Bronchial epithelial cell (primary cell): Measurements from ENCODE around the gene DISC1. TPM values are rescaled to one million over a fixed set of nuclear protein-coding genes. Genes with fewer than 3 reads are reported as not detected.
"Not testable (repeated sequence)": the region's sequence is repeated elsewhere in the genome, so short reads cannot be mapped to it uniquely, and the experiment has no call there.

Source experiments
- DNase-seq: peaks from one replicate; pipeline ENCODE4 v3.0.0-alpha.2; 2010; ENCODE audit warnings: low read depth
- FAIRE-seq: peaks from 2 replicates; lab custom pipeline; 2011; peaks lifted over from hg19 to GRCh38; lab: Jason Lieb, UNC
- H3K27me3 ChIP-seq: 2 replicates; pipeline ENCODE4 v1.5.1; 2011; ENCODE audit warnings: low read length; ENCODE audit not compliant: control insufficient read depth, insufficient read depth
- H3K36me3 ChIP-seq: 2 replicates; pipeline ENCODE4 v1.5.1; 2011; ENCODE audit warnings: low read length; ENCODE audit not compliant: control insufficient read depth, insufficient read depth
- H3K4me3 ChIP-seq: 2 replicates; pipeline ENCODE4 v1.5.1; 2011; ENCODE audit warnings: mild to moderate bottlenecking, low read depth, low read length, control low read depth
- CTCF ChIP-seq: IDR thresholded peaks from 2 replicates; pipeline ENCODE4 v1.5.1; 2011; ENCODE audit warnings: mild to moderate bottlenecking, moderate library complexity, low read length, control low read depth, inconsistent platforms; ENCODE audit not compliant: insufficient read depth, severe bottlenecking
- total RNA-seq: library from RNA; depleted of rRNA; stranded (reverse); fragments of >200 nt; gene quantifications from 2 replicates; pipeline ENCODE4 v1.2.1, GENCODE V29; 2014

Gene DISC1
- total RNA-seq, 1 donor from 2014 or later, result 0.79 TPM

- Histone ChIP-seq H3K27me3 (no peaks in the 10 kb centered on the region), H3K4me3 (no peak overlapping the region), H3K36me3 (no peaks in the 10 kb centered on the region)
- peak; percentile 31 for DNase-seq
- TF ChIP-seq CTCF, result no peak
- no peak for FAIRE-seq
These were observed 12.9 kb upstream of the DISC1 start for GRCh38 chr1:231613419-231614349.

GRCh38 chr1:231616667-231617066 is 9.9 kb upstream of the DISC1 start:
- no peak for FAIRE-seq
- no peak overlapping the region for H3K4me3 ChIP-seq
- H3K27me3 ChIP-seq, result no peaks in the 10 kb centered on the region
- no peaks in the 10 kb centered on the region for H3K36me3 ChIP-seq
- no peak for DNase-seq
- no peak for TF ChIP-seq CTCF

GRCh38 chr1:231618609-231619256 is 7.9 kb upstream of the DISC1 start:
- TF ChIP-seq CTCF, result no peak
- no peak overlapping the region for H3K4me3 ChIP-seq
- no peaks in the 10 kb centered on the region for H3K27me3 ChIP-seq
- DNase-seq (no peak), FAIRE-seq (no peak)
- no peaks in the 10 kb centered on the region for H3K36me3 ChIP-seq

- DNase-seq (no peak), FAIRE-seq (no peak)
- TF ChIP-seq CTCF, result no peak
- Histone ChIP-seq H3K4me3 (no peak overlapping the region), H3K36me3 (no peaks in the 10 kb centered on the region), H3K27me3 (no peaks in the 10 kb centered on the region)
These were observed 7.3 kb upstream of the DISC1 start for GRCh38 chr1:231619257-231619634.

GRCh38 chr1:231625042-231625441 is 1.5 kb upstream of the DISC1 start:
- not testable (repeated sequence) for H3K4me3 ChIP-seq, DNase-seq, H3K36me3 ChIP-seq, H3K27me3 ChIP-seq, FAIRE-seq

- Histone ChIP-seq H3K4me3 (peak overlapping the region; percentile 62), H3K36me3 (no peaks in the 10 kb centered on the region), H3K27me3 (no peaks in the 10 kb centered on the region)
- no peak for DNase-seq
- no peak for FAIRE-seq
- TF ChIP-seq CTCF, result no peak
These were observed 535 bp upstream of the DISC1 start for GRCh38 chr1:231625975-231626534.
